K562 (cell line): ENCODE measurements around the gene BOD1L1. TPM values are rescaled to one million over a fixed set of nuclear protein-coding genes. Genes with fewer than 3 reads are reported as not detected.

Source experiments
- EP300 ChIP-seq: IDR thresholded peaks from 2 replicates; pipeline ENCODE4 v1.6.1; 2012; ENCODE audit warnings: low read length, improper control_type of control experiment
- KDM1A ChIP-seq, 2 experiments: fragments of 450-650 bp; IDR thresholded peaks; 2 replicates each; pipeline ENCODE4 v1.6.1; 2016; ENCODE audit warnings: mild to moderate bottlenecking in 2 of 2
- RBFOX2 ChIP-seq: fragments of 200-400 bp; formaldehyde crosslinking; IDR thresholded peaks from 2 replicates; pipeline ENCODE4 v1.6.1; 2017; ENCODE audit warnings: low read depth, mild to moderate bottlenecking, low read length, moderate library complexity
- RNF2 ChIP-seq: sonication (generic); IDR thresholded peaks from 2 replicates; pipeline ENCODE4 v1.6.1; 2016
- RUNX1 ChIP-seq: sonication (generic); IDR thresholded peaks from 2 replicates; pipeline ENCODE4 v1.6.1; 2016; ENCODE audit warnings: antibody characterized with exemption, low read depth
- U2AF1 ChIP-seq: fragments of 200-400 bp; formaldehyde crosslinking; optimal IDR thresholded peaks from 2 replicates; pipeline ENCODE3; 2017; ENCODE audit warnings: mild to moderate bottlenecking, low read depth, low read length, moderate library complexity
- ZNF274 ChIP-seq: IDR thresholded peaks from 2 replicates; pipeline ENCODE4 v1.6.1; 2011; ENCODE audit warnings: low read depth, mild to moderate bottlenecking, low read length, moderate library complexity, borderline replicate concordance
- polyA plus RNA-seq, 8 experiments: library from polyadenylated mRNA; depleted of rRNA in 4 of 8; stranded (reverse) in 5 of 8; unstranded in 3 of 8; fragments of >200 nt; fragmentation: Nextera tagmentation in 2 of 8; fragmentation: Illumina TruSeq in 1 of 8; extraction: Ambion mirVana in 2 of 8; extraction: Trizol in 1 of 8; gene quantifications; 2 replicates each; pipeline versions ENCODE4 v1.2.1 to v1.2.3, GENCODE V29; 2011 to 2014; ENCODE audit warnings: inconsistent platforms in 1 of 8, missing spikeins in 1 of 8
- total RNA-seq, 7 experiments: library from RNA; depleted of rRNA in 6 of 7; stranded (reverse); fragments of >200 nt in 6 of 7; fragmentation: Illumina TruSeq in 2 of 7; extraction: Trizol in 2 of 7; gene quantifications; 2 replicates each; pipeline versions ENCODE4 v1.2.1 to v1.2.3, GENCODE V29; 2011 to 2021; ENCODE audit warnings: low replicate concordance in 1 of 7
- TF ChIP-seq, protein P1 (sequence below), 2 experiments: fragments of 150-350 bp in 1 of 2; IDR thresholded peaks; 2 replicates each; pipeline ENCODE4 v1.6.1; 2012 to 2016; ENCODE audit warnings: low read depth in 2 of 2, low read length in 2 of 2, mild to moderate bottlenecking in 1 of 2, moderate library complexity in 1 of 2
- TF ChIP-seq, protein P2 (sequence below): fragments of 450-650 bp; IDR thresholded peaks from 2 replicates; pipeline ENCODE4 v1.7.1; 2018; ENCODE audit warnings: mild to moderate bottlenecking, low read depth; ENCODE audit not compliant: partially characterized antibody
- TF ChIP-seq, protein P3 (sequence below): sonication (generic); formaldehyde crosslinking; IDR thresholded peaks from 2 replicates; pipeline ENCODE4 v1.8.0; 2023; ENCODE audit warnings: missing genetic modification reagents, mild to moderate bottlenecking, borderline replicate concordance
- TF ChIP-seq, protein P4 (sequence below), 2 experiments: fragments of 450-650 bp in 1 of 2; sonication (generic) in 1 of 2; formaldehyde crosslinking in 1 of 2; IDR thresholded peaks in 1 of 2; conservative IDR thresholded peaks in 1 of 2; 2 replicates each; pipeline versions ENCODE4 v1.6.1 to v1.8.1; 2016 to 2023; ENCODE audit warnings: mild to moderate bottlenecking in 2 of 2, moderate library complexity in 2 of 2, inconsistent platforms in 1 of 2, missing genetic modification reagents in 1 of 2

BOD1L1 gene
- total and polyA plus RNA-seq, 9 of the 15 experiments (the other 6 are each of a cell fraction or from before 2014, with no cell fraction given): 4.8 to 23.2 (median 17.7) TPM

- TF ChIP-seq, protein P1, sequence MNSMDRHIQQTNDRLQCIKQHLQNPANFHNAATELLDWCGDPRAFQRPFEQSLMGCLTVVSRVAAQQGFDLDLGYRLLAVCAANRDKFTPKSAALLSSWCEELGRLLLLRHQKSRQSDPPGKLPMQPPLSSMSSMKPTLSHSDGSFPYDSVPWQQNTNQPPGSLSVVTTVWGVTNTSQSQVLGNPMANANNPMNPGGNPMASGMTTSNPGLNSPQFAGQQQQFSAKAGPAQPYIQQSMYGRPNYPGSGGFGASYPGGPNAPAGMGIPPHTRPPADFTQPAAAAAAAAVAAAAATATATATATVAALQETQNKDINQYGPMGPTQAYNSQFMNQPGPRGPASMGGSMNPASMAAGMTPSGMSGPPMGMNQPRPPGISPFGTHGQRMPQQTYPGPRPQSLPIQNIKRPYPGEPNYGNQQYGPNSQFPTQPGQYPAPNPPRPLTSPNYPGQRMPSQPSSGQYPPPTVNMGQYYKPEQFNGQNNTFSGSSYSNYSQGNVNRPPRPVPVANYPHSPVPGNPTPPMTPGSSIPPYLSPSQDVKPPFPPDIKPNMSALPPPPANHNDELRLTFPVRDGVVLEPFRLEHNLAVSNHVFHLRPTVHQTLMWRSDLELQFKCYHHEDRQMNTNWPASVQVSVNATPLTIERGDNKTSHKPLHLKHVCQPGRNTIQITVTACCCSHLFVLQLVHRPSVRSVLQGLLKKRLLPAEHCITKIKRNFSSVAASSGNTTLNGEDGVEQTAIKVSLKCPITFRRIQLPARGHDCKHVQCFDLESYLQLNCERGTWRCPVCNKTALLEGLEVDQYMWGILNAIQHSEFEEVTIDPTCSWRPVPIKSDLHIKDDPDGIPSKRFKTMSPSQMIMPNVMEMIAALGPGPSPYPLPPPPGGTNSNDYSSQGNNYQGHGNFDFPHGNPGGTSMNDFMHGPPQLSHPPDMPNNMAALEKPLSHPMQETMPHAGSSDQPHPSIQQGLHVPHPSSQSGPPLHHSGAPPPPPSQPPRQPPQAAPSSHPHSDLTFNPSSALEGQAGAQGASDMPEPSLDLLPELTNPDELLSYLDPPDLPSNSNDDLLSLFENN (IDR thresholded peaks at IDR 0.05; ENCODE audit: low read depth in 2 of 2, low read length in 2 of 2): 0 out of 4 replicates have a peak, but pooled peaks of 1 of the 2 experiments have one; percentile 42
- TF ChIP-seq, protein P2, sequence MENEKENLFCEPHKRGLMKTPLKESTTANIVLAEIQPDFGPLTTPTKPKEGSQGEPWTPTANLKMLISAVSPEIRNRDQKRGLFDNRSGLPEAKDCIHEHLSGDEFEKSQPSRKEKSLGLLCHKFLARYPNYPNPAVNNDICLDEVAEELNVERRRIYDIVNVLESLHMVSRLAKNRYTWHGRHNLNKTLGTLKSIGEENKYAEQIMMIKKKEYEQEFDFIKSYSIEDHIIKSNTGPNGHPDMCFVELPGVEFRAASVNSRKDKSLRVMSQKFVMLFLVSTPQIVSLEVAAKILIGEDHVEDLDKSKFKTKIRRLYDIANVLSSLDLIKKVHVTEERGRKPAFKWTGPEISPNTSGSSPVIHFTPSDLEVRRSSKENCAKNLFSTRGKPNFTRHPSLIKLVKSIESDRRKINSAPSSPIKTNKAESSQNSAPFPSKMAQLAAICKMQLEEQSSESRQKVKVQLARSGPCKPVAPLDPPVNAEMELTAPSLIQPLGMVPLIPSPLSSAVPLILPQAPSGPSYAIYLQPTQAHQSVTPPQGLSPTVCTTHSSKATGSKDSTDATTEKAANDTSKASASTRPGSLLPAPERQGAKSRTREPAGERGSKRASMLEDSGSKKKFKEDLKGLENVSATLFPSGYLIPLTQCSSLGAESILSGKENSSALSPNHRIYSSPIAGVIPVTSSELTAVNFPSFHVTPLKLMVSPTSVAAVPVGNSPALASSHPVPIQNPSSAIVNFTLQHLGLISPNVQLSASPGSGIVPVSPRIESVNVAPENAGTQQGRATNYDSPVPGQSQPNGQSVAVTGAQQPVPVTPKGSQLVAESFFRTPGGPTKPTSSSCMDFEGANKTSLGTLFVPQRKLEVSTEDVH: no peak
- TF ChIP-seq KDM1A (IDR thresholded peaks at IDR 0.05) (no peak), ZNF274 (no peak), RBFOX2 (no peak), EP300 (peak; percentile 56), RUNX1 (no peak), RNF2 (no peak), U2AF1 (no peak)
- TF ChIP-seq, protein P3, sequence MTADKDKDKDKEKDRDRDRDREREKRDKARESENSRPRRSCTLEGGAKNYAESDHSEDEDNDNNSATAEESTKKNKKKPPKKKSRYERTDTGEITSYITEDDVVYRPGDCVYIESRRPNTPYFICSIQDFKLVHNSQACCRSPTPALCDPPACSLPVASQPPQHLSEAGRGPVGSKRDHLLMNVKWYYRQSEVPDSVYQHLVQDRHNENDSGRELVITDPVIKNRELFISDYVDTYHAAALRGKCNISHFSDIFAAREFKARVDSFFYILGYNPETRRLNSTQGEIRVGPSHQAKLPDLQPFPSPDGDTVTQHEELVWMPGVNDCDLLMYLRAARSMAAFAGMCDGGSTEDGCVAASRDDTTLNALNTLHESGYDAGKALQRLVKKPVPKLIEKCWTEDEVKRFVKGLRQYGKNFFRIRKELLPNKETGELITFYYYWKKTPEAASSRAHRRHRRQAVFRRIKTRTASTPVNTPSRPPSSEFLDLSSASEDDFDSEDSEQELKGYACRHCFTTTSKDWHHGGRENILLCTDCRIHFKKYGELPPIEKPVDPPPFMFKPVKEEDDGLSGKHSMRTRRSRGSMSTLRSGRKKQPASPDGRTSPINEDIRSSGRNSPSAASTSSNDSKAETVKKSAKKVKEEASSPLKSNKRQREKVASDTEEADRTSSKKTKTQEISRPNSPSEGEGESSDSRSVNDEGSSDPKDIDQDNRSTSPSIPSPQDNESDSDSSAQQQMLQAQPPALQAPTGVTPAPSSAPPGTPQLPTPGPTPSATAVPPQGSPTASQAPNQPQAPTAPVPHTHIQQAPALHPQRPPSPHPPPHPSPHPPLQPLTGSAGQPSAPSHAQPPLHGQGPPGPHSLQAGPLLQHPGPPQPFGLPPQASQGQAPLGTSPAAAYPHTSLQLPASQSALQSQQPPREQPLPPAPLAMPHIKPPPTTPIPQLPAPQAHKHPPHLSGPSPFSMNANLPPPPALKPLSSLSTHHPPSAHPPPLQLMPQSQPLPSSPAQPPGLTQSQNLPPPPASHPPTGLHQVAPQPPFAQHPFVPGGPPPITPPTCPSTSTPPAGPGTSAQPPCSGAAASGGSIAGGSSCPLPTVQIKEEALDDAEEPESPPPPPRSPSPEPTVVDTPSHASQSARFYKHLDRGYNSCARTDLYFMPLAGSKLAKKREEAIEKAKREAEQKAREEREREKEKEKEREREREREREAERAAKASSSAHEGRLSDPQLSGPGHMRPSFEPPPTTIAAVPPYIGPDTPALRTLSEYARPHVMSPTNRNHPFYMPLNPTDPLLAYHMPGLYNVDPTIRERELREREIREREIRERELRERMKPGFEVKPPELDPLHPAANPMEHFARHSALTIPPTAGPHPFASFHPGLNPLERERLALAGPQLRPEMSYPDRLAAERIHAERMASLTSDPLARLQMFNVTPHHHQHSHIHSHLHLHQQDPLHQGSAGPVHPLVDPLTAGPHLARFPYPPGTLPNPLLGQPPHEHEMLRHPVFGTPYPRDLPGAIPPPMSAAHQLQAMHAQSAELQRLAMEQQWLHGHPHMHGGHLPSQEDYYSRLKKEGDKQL (CRISPR knock-in tag): no peak
- TF ChIP-seq, protein P4, sequence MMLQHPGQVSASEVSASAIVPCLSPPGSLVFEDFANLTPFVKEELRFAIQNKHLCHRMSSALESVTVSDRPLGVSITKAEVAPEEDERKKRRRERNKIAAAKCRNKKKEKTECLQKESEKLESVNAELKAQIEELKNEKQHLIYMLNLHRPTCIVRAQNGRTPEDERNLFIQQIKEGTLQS (IDR thresholded peaks at IDR 0.05): peak; percentile 21; the same call in 1 of the 2 replicates
- TF ChIP-seq, protein P4 (CRISPR knock-in tag; conservative IDR thresholded peaks at IDR 0.05): no peak
Measured at GRCh38 chr4:13525606-13526281, 101.8 kb downstream of the BOD1L1 start (continued).
